Measurements from ENCODE around the gene CD58. TPM values are rescaled to one million over a fixed set of nuclear protein-coding genes. Genes with fewer than 3 reads are reported as not detected.

The CD58 gene
- total RNA-seq, 4 donors from 2014 or later = 20.3 to 23.4 (median 21.7) TPM

GRCh38 chr1:116545359-116545705 lies 25.5 kb downstream of the CD58 start:
- 100% methylated on average over 2 of the region's 2 CpGs for WGBS
- peaks cover 11 to 45% (median 26%) of the 10 kb centered on the region in 4 donors for H3K36me3 ChIP-seq
- no peaks in the 10 kb centered on the region for H3K4me1 ChIP-seq
- intact Hi-C loops (cut with DNase I) = no loop called here
- H3K27ac ChIP-seq (replicated peaks in 1 of 4) = no peak overlapping the region
- H3K9me3 ChIP-seq = no peaks in the 10 kb centered on the region
- no peak for DNase-seq (ENCODE audit: extremely low spot score)
- TF ChIP-seq POLR2AphosphoS5 (IDR thresholded peaks at IDR 0.05) (no peak), POLR2A (IDR thresholded peaks at IDR 0.05; ENCODE audit: low read depth) (no peak), EP300 (IDR thresholded peaks at IDR 0.05) (no peak)
- TF ChIP-seq, protein P1, sequence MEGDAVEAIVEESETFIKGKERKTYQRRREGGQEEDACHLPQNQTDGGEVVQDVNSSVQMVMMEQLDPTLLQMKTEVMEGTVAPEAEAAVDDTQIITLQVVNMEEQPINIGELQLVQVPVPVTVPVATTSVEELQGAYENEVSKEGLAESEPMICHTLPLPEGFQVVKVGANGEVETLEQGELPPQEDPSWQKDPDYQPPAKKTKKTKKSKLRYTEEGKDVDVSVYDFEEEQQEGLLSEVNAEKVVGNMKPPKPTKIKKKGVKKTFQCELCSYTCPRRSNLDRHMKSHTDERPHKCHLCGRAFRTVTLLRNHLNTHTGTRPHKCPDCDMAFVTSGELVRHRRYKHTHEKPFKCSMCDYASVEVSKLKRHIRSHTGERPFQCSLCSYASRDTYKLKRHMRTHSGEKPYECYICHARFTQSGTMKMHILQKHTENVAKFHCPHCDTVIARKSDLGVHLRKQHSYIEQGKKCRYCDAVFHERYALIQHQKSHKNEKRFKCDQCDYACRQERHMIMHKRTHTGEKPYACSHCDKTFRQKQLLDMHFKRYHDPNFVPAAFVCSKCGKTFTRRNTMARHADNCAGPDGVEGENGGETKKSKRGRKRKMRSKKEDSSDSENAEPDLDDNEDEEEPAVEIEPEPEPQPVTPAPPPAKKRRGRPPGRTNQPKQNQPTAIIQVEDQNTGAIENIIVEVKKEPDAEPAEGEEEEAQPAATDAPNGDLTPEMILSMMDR (IDR thresholded peaks at IDR 0.05) = no peak
- no peaks in the 10 kb centered on the region for H3K27me3 ChIP-seq
- H3K4me3 ChIP-seq = no peak overlapping the region

- peaks cover 11 to 45% (median 26%) of the 10 kb centered on the region in 4 donors for H3K36me3 ChIP-seq
- no peaks in the 10 kb centered on the region for H3K27me3 ChIP-seq
- H3K4me1 ChIP-seq = no peaks in the 10 kb centered on the region
- DNase-seq (ENCODE audit: extremely low spot score) = no peak
- intact Hi-C loops (cut with DNase I) = no loop called here
- no peak overlapping the region for H3K4me3 ChIP-seq
- no peaks in the 10 kb centered on the region for H3K9me3 ChIP-seq
- TF ChIP-seq, protein P1 (IDR thresholded peaks at IDR 0.05) = no peak
- TF ChIP-seq EP300 (IDR thresholded peaks at IDR 0.05) = no peak
- no peak for TF ChIP-seq POLR2AphosphoS5 (IDR thresholded peaks at IDR 0.05)
- TF ChIP-seq POLR2A (IDR thresholded peaks at IDR 0.05; ENCODE audit: low read depth) = no peak
- H3K27ac ChIP-seq (replicated peaks in 1 of 4) = no peak overlapping the region
- WGBS = 96% methylated on average over 8 of the region's 8 CpGs
Observed at GRCh38 chr1:116544588-116545358, 26.1 kb downstream of the CD58 start.

GRCh38 chr1:116540088-116540487 lies 30.7 kb downstream of the CD58 start:
- H3K27me3 ChIP-seq = no peaks in the 10 kb centered on the region
- H3K27ac ChIP-seq (replicated peaks in 1 of 4) = no peak overlapping the region
- H3K4me3 ChIP-seq = no peak overlapping the region
- intact Hi-C loops (cut with DNase I) = no loop called here
- no peaks in the 10 kb centered on the region for H3K9me3 ChIP-seq
- no peaks in the 10 kb centered on the region for H3K4me1 ChIP-seq
- peaks cover 17 to 66% (median 45%) of the 10 kb centered on the region in 4 donors for H3K36me3 ChIP-seq
- no peak for DNase-seq (ENCODE audit: extremely low spot score)
- TF ChIP-seq EP300 (IDR thresholded peaks at IDR 0.05) = no peak

- no peak for TF ChIP-seq POLR2A (IDR thresholded peaks at IDR 0.05; ENCODE audit: low read depth)
- no peak for TF ChIP-seq POLR2AphosphoS5 (IDR thresholded peaks at IDR 0.05)
- TF ChIP-seq, protein P1 (IDR thresholded peaks at IDR 0.05) = no peak
- TF ChIP-seq EP300 (IDR thresholded peaks at IDR 0.05) = no peak
- peaks cover 16 to 68% (median 52%) of the 10 kb centered on the region in 4 donors for H3K36me3 ChIP-seq
Observed at GRCh38 chr1:116538544-116538943, 32.3 kb downstream of the CD58 start.

DNA sequence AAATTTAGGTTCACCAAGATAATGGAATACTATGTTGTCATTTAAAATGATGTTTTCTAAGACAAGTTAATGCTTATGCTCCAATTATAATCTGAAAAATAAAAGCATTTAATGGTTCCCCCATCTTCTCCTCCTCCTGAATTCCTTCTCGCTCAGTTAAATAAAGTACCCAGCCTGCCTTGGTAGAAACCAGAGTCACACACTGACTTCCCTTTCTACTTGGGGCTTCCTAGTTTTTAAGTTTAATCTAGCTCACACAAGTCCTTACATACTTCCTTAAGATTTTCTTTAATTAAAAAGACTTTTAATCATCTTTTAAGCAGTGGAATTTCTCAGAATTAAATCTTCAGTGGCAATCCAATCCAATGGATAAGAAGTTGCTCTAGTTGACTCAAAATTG lies 32.9 kb downstream of the CD58 start:
- H3K36me3 ChIP-seq = peaks cover 9 to 68% (median 51%) of the 10 kb centered on the region in 4 donors

More at GRCh38 chr1:116538544-116538943, 32.3 kb downstream of the CD58 start:
- no peak for DNase-seq (ENCODE audit: extremely low spot score)
- no peak overlapping the region for H3K27ac ChIP-seq (replicated peaks in 1 of 4)
- intact Hi-C loops (cut with DNase I) = no loop called here
- WGBS = 93% methylated on average over 1 of the region's 1 CpG
- no peaks in the 10 kb centered on the region for H3K9me3 ChIP-seq
- H3K4me3 ChIP-seq = no peak overlapping the region
- no peaks in the 10 kb centered on the region for H3K4me1 ChIP-seq
- no peaks in the 10 kb centered on the region for H3K27me3 ChIP-seq

More for the DNA sequence above, 32.9 kb downstream of the CD58 start:
- no peak overlapping the region for H3K4me3 ChIP-seq
- no peak for DNase-seq (ENCODE audit: extremely low spot score)
- TF ChIP-seq POLR2A (IDR thresholded peaks at IDR 0.05; ENCODE audit: low read depth) (no peak), EP300 (IDR thresholded peaks at IDR 0.05) (no peak), POLR2AphosphoS5 (IDR thresholded peaks at IDR 0.05) (no peak)
- TF ChIP-seq, protein P1 (IDR thresholded peaks at IDR 0.05) = no peak
- no peaks in the 10 kb centered on the region for H3K9me3 ChIP-seq
- intact Hi-C loops (cut with DNase I) = no loop called here
- H3K27ac ChIP-seq (replicated peaks in 1 of 4) = no peak overlapping the region
- H3K4me1 ChIP-seq = no peaks in the 10 kb centered on the region
- 83% methylated on average over 1 of the region's 1 CpG for WGBS
- H3K27me3 ChIP-seq = no peaks in the 10 kb centered on the region
